K562 (cell line): ENCODE measurements around the gene UBXN10. TPM values are rescaled to one million over a fixed set of nuclear protein-coding genes. Genes with fewer than 3 reads are reported as not detected.

ENCODE experiments used
- CBFB ChIP-seq: sonication (generic); formaldehyde crosslinking; IDR thresholded peaks from 2 replicates; pipeline ENCODE4 v1.4.0; 2020; ENCODE audit warnings: mild to moderate bottlenecking, missing genetic modification reagents
- CEBPG ChIP-seq, 3 experiments: fragments of 200-800 bp in 1 of 3; sonication (Bioruptor generic) in 1 of 3; sonication (generic) in 1 of 3; formaldehyde crosslinking in 1 of 3; IDR thresholded peaks in 2 of 3; conservative IDR thresholded peaks in 1 of 3; 2 replicates each; pipeline versions ENCODE4 v1.6.1 to v1.8.0; 2016 to 2022; ENCODE audit warnings: missing compliant biosample characterization in 2 of 3, missing genetic modification characterization in 2 of 3, mild to moderate bottlenecking in 1 of 3, missing genetic modification reagents in 1 of 3
- EHMT2 ChIP-seq: fragments of 450-650 bp; IDR thresholded peaks from 2 replicates; pipeline ENCODE4 v1.6.1; 2018; ENCODE audit warnings: antibody characterized with exemption
- ESRRA ChIP-seq: fragments of 450-650 bp; IDR thresholded peaks from 2 replicates; pipeline ENCODE4 v1.6.1; 2014; ENCODE audit warnings: low read depth, mild to moderate bottlenecking, moderate library complexity, borderline replicate concordance
- EZH2 ChIP-seq: IDR thresholded peaks from 2 replicates; pipeline ENCODE4 v1.6.1; 2012; ENCODE audit warnings: low read depth, mild to moderate bottlenecking, inconsistent platforms, low read length, borderline replicate concordance
- FOXA1 ChIP-seq: fragments of 450-650 bp; IDR thresholded peaks from 2 replicates; pipeline ENCODE4 v1.6.1; 2016; ENCODE audit warnings: mild to moderate bottlenecking, borderline replicate concordance
- KDM5B ChIP-seq: fragments of 200-600 bp; sonication (generic); IDR thresholded peaks from 2 replicates; pipeline ENCODE4 v1.6.1; 2012; ENCODE audit warnings: low read depth, mild to moderate bottlenecking, moderate library complexity, low read length, control low read depth, inconsistent platforms; ENCODE audit not compliant: insufficient replicate concordance
- LARP7 ChIP-seq: fragments of 450-650 bp; IDR thresholded peaks from 2 replicates; pipeline ENCODE4 v1.6.1; 2016
- MBD1 ChIP-seq: fragments of 250-450 bp; sonication (Bioruptor Pico); IDR thresholded peaks from 2 replicates; pipeline ENCODE4 v1.8.0; 2022; ENCODE audit warnings: inconsistent platforms
- MXI1 ChIP-seq: IDR thresholded peaks from 2 replicates; pipeline ENCODE4 v1.6.1; 2011; ENCODE audit warnings: low read depth, mild to moderate bottlenecking, improper control_type of control experiment, low read length
- NCOA2 ChIP-seq, 2 experiments: fragments of 450-650 bp; IDR thresholded peaks; 2 replicates each; pipeline ENCODE4 v1.6.1; 2018; ENCODE audit warnings: mild to moderate bottlenecking in 2 of 2, moderate library complexity in 1 of 2; ENCODE audit not compliant: partially characterized antibody in 2 of 2
- NFRKB ChIP-seq: fragments of 450-650 bp; IDR thresholded peaks from 2 replicates; pipeline ENCODE4 v1.6.1; 2016; ENCODE audit warnings: low read depth
- PCBP2 ChIP-seq: fragments of 200-400 bp; formaldehyde crosslinking; IDR thresholded peaks from 2 replicates; pipeline ENCODE4 v1.6.1; 2018; ENCODE audit warnings: low read length, low read depth, mild to moderate bottlenecking, moderate library complexity; ENCODE audit not compliant: poor library complexity, severe bottlenecking
- PURB ChIP-seq: sonication (generic); formaldehyde crosslinking; IDR thresholded peaks from 2 replicates; pipeline ENCODE4 v1.9.0; 2021; ENCODE audit warnings: low read depth, mild to moderate bottlenecking, missing genetic modification reagents
- RAD21 ChIP-seq, 2 experiments: fragments of 250-450 bp in 1 of 2; fragments of 450-650 bp in 1 of 2; sonication (Bioruptor Pico) in 1 of 2; formaldehyde crosslinking in 1 of 2; IDR thresholded peaks in 1 of 2; conservative IDR thresholded peaks in 1 of 2; 2 replicates each; pipeline versions ENCODE4 v1.4.0 to v1.8.0; 2020 to 2022; ENCODE audit warnings: mild to moderate bottlenecking in 2 of 2, moderate library complexity in 1 of 2
- RBM17 ChIP-seq: fragments of 200-400 bp; formaldehyde crosslinking; IDR thresholded peaks from 2 replicates; pipeline ENCODE4 v1.6.1; 2017; ENCODE audit warnings: low read depth, mild to moderate bottlenecking, low read length, borderline replicate concordance
- SIN3A ChIP-seq, 2 experiments: fragments of 150-350 bp in 1 of 2; IDR thresholded peaks; 2 replicates each; pipeline ENCODE4 v1.6.1; 2011 to 2016; ENCODE audit warnings: borderline replicate concordance in 2 of 2, low read depth in 2 of 2, low read length in 2 of 2, mild to moderate bottlenecking in 2 of 2, moderate library complexity in 2 of 2; ENCODE audit not compliant: control insufficient read depth in 1 of 2
- ZNF140 ChIP-seq: fragments of 250-450 bp; sonication (Bioruptor Pico); IDR thresholded peaks from 2 replicates; pipeline ENCODE4 v1.8.0; 2021; ENCODE audit warnings: moderate library complexity, mild to moderate bottlenecking, inconsistent platforms
- ZNF449 ChIP-seq: fragments of 250-450 bp; sonication (Bioruptor Pico); IDR thresholded peaks from 2 replicates; pipeline ENCODE4 v1.8.0; 2022; ENCODE audit warnings: moderate library complexity, mild to moderate bottlenecking, inconsistent platforms
- ZSCAN32 ChIP-seq: fragments of 450-650 bp; formaldehyde crosslinking; IDR thresholded peaks from 2 replicates; pipeline ENCODE4 v1.4.0; 2020; ENCODE audit warnings: mild to moderate bottlenecking, moderate library complexity
- polyA plus RNA-seq, 8 experiments: library from polyadenylated mRNA; depleted of rRNA in 4 of 8; stranded (reverse) in 5 of 8; unstranded in 3 of 8; fragments of >200 nt; fragmentation: Nextera tagmentation in 2 of 8; fragmentation: Illumina TruSeq in 1 of 8; extraction: Ambion mirVana in 2 of 8; extraction: Trizol in 1 of 8; gene quantifications; 2 replicates each; pipeline versions ENCODE4 v1.2.1 to v1.2.3, GENCODE V29; 2011 to 2014; ENCODE audit warnings: inconsistent platforms in 1 of 8, missing spikeins in 1 of 8
- total RNA-seq, 7 experiments: library from RNA; depleted of rRNA in 6 of 7; stranded (reverse); fragments of >200 nt in 6 of 7; fragmentation: Illumina TruSeq in 2 of 7; extraction: Trizol in 2 of 7; gene quantifications; 2 replicates each; pipeline versions ENCODE4 v1.2.1 to v1.2.3, GENCODE V29; 2011 to 2021; ENCODE audit warnings: low replicate concordance in 1 of 7
- TF ChIP-seq, protein P1 (sequence below): fragments of 450-650 bp; IDR thresholded peaks from 2 replicates; pipeline ENCODE4 v1.6.1; 2016; ENCODE audit warnings: missing biosample characterization, missing genetic modification characterization
- TF ChIP-seq, protein P2 (sequence below): fragments of 250-450 bp; sonication (Bioruptor Pico); IDR thresholded peaks from 2 replicates; pipeline ENCODE4 v1.4.0; 2020

The UBXN10 gene
- total and polyA plus RNA-seq, 9 of the 15 experiments (the other 6 are each of a cell fraction or from before 2014, with no cell fraction given) = 10.7 to 17.7 (median 13.6) TPM

- TF ChIP-seq, protein P1, sequence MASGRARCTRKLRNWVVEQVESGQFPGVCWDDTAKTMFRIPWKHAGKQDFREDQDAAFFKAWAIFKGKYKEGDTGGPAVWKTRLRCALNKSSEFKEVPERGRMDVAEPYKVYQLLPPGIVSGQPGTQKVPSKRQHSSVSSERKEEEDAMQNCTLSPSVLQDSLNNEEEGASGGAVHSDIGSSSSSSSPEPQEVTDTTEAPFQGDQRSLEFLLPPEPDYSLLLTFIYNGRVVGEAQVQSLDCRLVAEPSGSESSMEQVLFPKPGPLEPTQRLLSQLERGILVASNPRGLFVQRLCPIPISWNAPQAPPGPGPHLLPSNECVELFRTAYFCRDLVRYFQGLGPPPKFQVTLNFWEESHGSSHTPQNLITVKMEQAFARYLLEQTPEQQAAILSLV = no peak
- TF ChIP-seq ESRRA = no peak
- no peak for TF ChIP-seq ZNF140 (CRISPR knock-in tag)
- no peak for TF ChIP-seq SIN3A (IDR thresholded peaks at IDR 0.05; ENCODE audit: borderline replicate concordance in 2 of 2, control insufficient read depth in 1 of 2, low read depth in 2 of 2, low read length in 2 of 2)
- no peak for TF ChIP-seq CBFB (CRISPR knock-in tag)
- 0 out of 2 replicates have a peak, but pooled peaks have one; percentile 56 for TF ChIP-seq NFRKB
- TF ChIP-seq RAD21 (CRISPR knock-in tag; conservative IDR thresholded peaks at IDR 0.05 in 1 of 2, IDR thresholded peaks at IDR 0.05 in 1 of 2) = peak in 1 of 2 experiments; percentile 87; a peak in 3 of 4 replicates
- peak; percentile 32; the same call in 1 of the 2 replicates for TF ChIP-seq CEBPG (CRISPR knock-in tag; IDR thresholded peaks at IDR 0.05)
- no peak for TF ChIP-seq CEBPG (tag; conservative IDR thresholded peaks at IDR 0.05 in 1 of 2, IDR thresholded peaks at IDR 0.05 in 1 of 2)
- TF ChIP-seq RBM17 = no peak
- no peak for TF ChIP-seq PURB (CRISPR knock-in tag)
- TF ChIP-seq, protein P2, sequence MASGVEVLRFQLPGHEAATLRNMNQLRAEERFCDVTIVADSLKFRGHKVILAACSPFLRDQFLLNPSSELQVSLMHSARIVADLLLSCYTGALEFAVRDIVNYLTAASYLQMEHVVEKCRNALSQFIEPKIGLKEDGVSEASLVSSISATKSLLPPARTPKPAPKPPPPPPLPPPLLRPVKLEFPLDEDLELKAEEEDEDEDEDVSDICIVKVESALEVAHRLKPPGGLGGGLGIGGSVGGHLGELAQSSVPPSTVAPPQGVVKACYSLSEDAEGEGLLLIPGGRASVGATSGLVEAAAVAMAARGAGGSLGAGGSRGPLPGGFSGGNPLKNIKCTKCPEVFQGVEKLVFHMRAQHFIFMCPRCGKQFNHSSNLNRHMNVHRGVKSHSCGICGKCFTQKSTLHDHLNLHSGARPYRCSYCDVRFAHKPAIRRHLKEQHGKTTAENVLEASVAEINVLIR (CRISPR knock-in tag) = no peak
- TF ChIP-seq EZH2 = no peak
- TF ChIP-seq ZNF449 (CRISPR knock-in tag) = no peak
- 0 out of 2 replicates have a peak, but pooled peaks have one; percentile 25 for TF ChIP-seq EHMT2
- no peak for TF ChIP-seq MXI1
- TF ChIP-seq PCBP2 = no peak
- no peak for TF ChIP-seq ZSCAN32
- no peak for TF ChIP-seq KDM5B
- no peak for TF ChIP-seq FOXA1
- peak; percentile 97 for TF ChIP-seq MBD1
- no peak for TF ChIP-seq LARP7
- no peak for TF ChIP-seq NCOA2 (IDR thresholded peaks at IDR 0.05; ENCODE audit: partially characterized antibody in 2 of 2)
Observed at GRCh38 chr1:20165522-20165951, 20.4 kb upstream of the UBXN10 start (continued).
